Mesenchymal stem cell (in vitro differentiated cells and primary cell): ENCODE measurements around the gene LNX1.

Experiments used
- DNase-seq: peaks from one replicate; pipeline ENCODE4 v3.0.0-alpha.2; 2013
- H2AFZ ChIP-seq: one replicate; pipeline ENCODE4 v1.6.1; 2013; ENCODE audit warnings: low read depth, mild to moderate bottlenecking, control low read depth, inconsistent platforms, low read length, moderate library complexity
- H2AK5ac ChIP-seq: 2 replicates; pipeline ENCODE4 v1.6.1; 2013; ENCODE audit warnings: low read length, moderate library complexity, mild to moderate bottlenecking, inconsistent platforms; ENCODE audit not compliant: severe bottlenecking
- H2BK120ac ChIP-seq: one replicate; pipeline ENCODE4 v1.6.1; 2013; ENCODE audit warnings: low read depth, mild to moderate bottlenecking, inconsistent platforms, low read length, moderate library complexity
- H2BK12ac ChIP-seq, 2 experiments: one replicate each; pipeline ENCODE4 v1.6.1; 2013; ENCODE audit warnings: inconsistent platforms in 2 of 2, low read length in 2 of 2, mild to moderate bottlenecking in 2 of 2, moderate library complexity in 2 of 2, control low read depth in 1 of 2
- H2BK15ac ChIP-seq: one replicate; pipeline ENCODE4 v1.6.1; 2013; ENCODE audit warnings: mild to moderate bottlenecking, low read depth, inconsistent platforms; ENCODE audit not compliant: poor library complexity, severe bottlenecking
- H2BK5ac ChIP-seq: 2 replicates; pipeline ENCODE4 v1.6.1; 2013; ENCODE audit warnings: low read depth, mild to moderate bottlenecking, low read length, control low read depth, inconsistent platforms; ENCODE audit not compliant: poor library complexity, severe bottlenecking
- H3K14ac ChIP-seq, 2 experiments: one replicate each; pipeline ENCODE4 v1.6.1; 2013; ENCODE audit warnings: inconsistent platforms in 2 of 2, low read length in 2 of 2, control low read depth in 1 of 2, mild to moderate bottlenecking in 1 of 2, moderate library complexity in 1 of 2
- H3K18ac ChIP-seq, 2 experiments: one replicate each; pipeline ENCODE4 v1.6.1; 2013; ENCODE audit warnings: inconsistent platforms in 2 of 2, low read length in 2 of 2, control low read depth in 1 of 2, low read depth in 1 of 2, mild to moderate bottlenecking in 1 of 2
- H3K23ac ChIP-seq, 2 experiments: one replicate each; pipeline ENCODE4 v1.6.1; 2013; ENCODE audit warnings: inconsistent platforms in 2 of 2, low read length in 2 of 2, mild to moderate bottlenecking in 2 of 2, moderate library complexity in 2 of 2, control low read depth in 1 of 2
- H3K27ac ChIP-seq: 2 replicates; pipeline ENCODE4 v1.5.1; 2013; ENCODE audit warnings: mild to moderate bottlenecking, moderate library complexity, low read length, control low read depth, inconsistent platforms; ENCODE audit not compliant: poor library complexity, severe bottlenecking
- H3K27me3 ChIP-seq, 2 experiments: 2 replicates each; pipeline versions ENCODE4 v1.6.1 to v1.7.0; 2013; ENCODE audit warnings: low read length in 2 of 2, mild to moderate bottlenecking in 2 of 2, moderate library complexity in 2 of 2, control low read depth in 1 of 2, inconsistent platforms in 1 of 2; ENCODE audit not compliant: control insufficient read depth in 1 of 2, insufficient read depth in 1 of 2
- H3K36me3 ChIP-seq, 2 experiments: 2 replicates each; pipeline versions ENCODE4 v1.6.1 to v1.7.0; 2013; ENCODE audit warnings: low read length in 2 of 2, control low read depth in 1 of 2, inconsistent platforms in 1 of 2, low read depth in 1 of 2, mild to moderate bottlenecking in 1 of 2; ENCODE audit not compliant: insufficient read depth in 2 of 2, control insufficient read depth in 1 of 2
- H3K4ac ChIP-seq, 2 experiments: one replicate each; pipeline ENCODE4 v1.6.1; 2013; ENCODE audit warnings: inconsistent platforms in 2 of 2, low read length in 2 of 2, mild to moderate bottlenecking in 2 of 2, moderate library complexity in 2 of 2, control low read depth in 1 of 2, low read depth in 1 of 2
- H3K4me1 ChIP-seq: 2 replicates; pipeline ENCODE4 v1.6.1; 2013; ENCODE audit warnings: low read depth, low read length, control low read depth; ENCODE audit not compliant: control insufficient read depth, insufficient read depth
- H3K4me2 ChIP-seq: 2 replicates; pipeline ENCODE4 v1.6.1; 2013; ENCODE audit warnings: low read length, mild to moderate bottlenecking, inconsistent platforms; ENCODE audit not compliant: poor library complexity, severe bottlenecking
- H3K4me3 ChIP-seq, 2 experiments: 2 replicates each; pipeline versions ENCODE4 v1.5.1 to v1.7.0; 2013; ENCODE audit warnings: low read length in 2 of 2, mild to moderate bottlenecking in 2 of 2, control low read depth in 1 of 2, low read depth in 1 of 2; ENCODE audit not compliant: insufficient read depth in 1 of 2
- H3K79me1 ChIP-seq: replicated peaks from 2 replicates; pipeline ENCODE4 v1.6.1; 2013; ENCODE audit warnings: mild to moderate bottlenecking, control low read depth, low read length, inconsistent platforms; ENCODE audit not compliant: poor library complexity, severe bottlenecking
- H3K9ac ChIP-seq: 2 replicates; pipeline ENCODE4 v1.7.0; 2013; ENCODE audit warnings: mild to moderate bottlenecking, low read length, moderate library complexity
- H3K9me3 ChIP-seq: 2 replicates; pipeline ENCODE4 v1.7.0; 2013; ENCODE audit warnings: mild to moderate bottlenecking, low read length; ENCODE audit not compliant: control insufficient read depth
- H4K8ac ChIP-seq: one replicate; pipeline ENCODE4 v1.6.1; 2013; ENCODE audit warnings: inconsistent platforms, mild to moderate bottlenecking, low read length, moderate library complexity
- H4K91ac ChIP-seq: one replicate; pipeline ENCODE4 v1.6.1; 2013; ENCODE audit warnings: mild to moderate bottlenecking, low read length, inconsistent platforms
- WGBS: methylation state at CpG from one replicate; pipeline ENCODE4 v1.1.7; 2013; ENCODE audit warnings: mixed read lengths; 5-methylcytosine and 5-hydroxymethylcytosine counted together

Gene LNX1

GRCh38 chr4:53431052-53431451 lies 160.2 kb downstream of the LNX1 start:
- H3K4me1 ChIP-seq, result peaks cover 1% of the 10 kb centered on the region
- WGBS, result 100% methylated on average over 4 of the region's 5 CpGs
- H3K79me1 ChIP-seq, result peaks cover 12% of the 10 kb centered on the region

GRCh38 chr4:53427366-53427765 lies 163.9 kb downstream of the LNX1 start:
- H3K4me2 ChIP-seq, result no peak overlapping the region
- H3K4me3 ChIP-seq, result no peak overlapping the region
- no peak overlapping the region for H3K27ac ChIP-seq
- H2BK5ac ChIP-seq, result no peak overlapping the region
- H3K36me3 ChIP-seq, result peaks cover 8 to 74% of the 10 kb centered on the region in 2 experiments
- H2BK120ac ChIP-seq, result no peak overlapping the region
- no peak overlapping the region for H2BK15ac ChIP-seq
- no peak overlapping the region for H2BK12ac ChIP-seq
- H3K9ac ChIP-seq, result no peak overlapping the region
- H3K27me3 ChIP-seq, result no peaks in the 10 kb centered on the region
- no peak overlapping the region for H4K91ac ChIP-seq
- no peak overlapping the region for H3K23ac ChIP-seq
- peaks cover 9% of the 10 kb centered on the region for H3K79me1 ChIP-seq
- no peaks in the 10 kb centered on the region for H3K9me3 ChIP-seq
- H2AFZ ChIP-seq, result no peak overlapping the region
- no peak for DNase-seq
- H3K4me1 ChIP-seq, result peaks cover 1% of the 10 kb centered on the region
- no peak overlapping the region for H3K18ac ChIP-seq
- no peak overlapping the region for H2AK5ac ChIP-seq
- no peak overlapping the region for H3K14ac ChIP-seq
- no peak overlapping the region for H3K4ac ChIP-seq
- H4K8ac ChIP-seq, result no peak overlapping the region

More at GRCh38 chr4:53431052-53431451, 160.2 kb downstream of the LNX1 start:
- peaks cover 9 to 97% of the 10 kb centered on the region in 2 experiments for H3K36me3 ChIP-seq
- no peaks in the 10 kb centered on the region for H3K9me3 ChIP-seq
- H3K4ac ChIP-seq, result no peak overlapping the region
- no peak overlapping the region for H2AFZ ChIP-seq
- H3K4me3 ChIP-seq, result no peak overlapping the region
- no peak for DNase-seq
- H3K9ac ChIP-seq, result no peak overlapping the region
- H4K8ac ChIP-seq, result no peak overlapping the region
- H3K4me2 ChIP-seq, result no peak overlapping the region
- no peak overlapping the region for H2BK12ac ChIP-seq
- no peak overlapping the region for H2BK120ac ChIP-seq
- no peaks in the 10 kb centered on the region for H3K27me3 ChIP-seq
- H2AK5ac ChIP-seq, result no peak overlapping the region
- H3K23ac ChIP-seq, result no peak overlapping the region
- H3K18ac ChIP-seq, result no peak overlapping the region
- H2BK5ac ChIP-seq, result no peak overlapping the region
- no peak overlapping the region for H4K91ac ChIP-seq
- H3K14ac ChIP-seq, result no peak overlapping the region
- H3K27ac ChIP-seq, result no peak overlapping the region
- H2BK15ac ChIP-seq, result no peak overlapping the region

GRCh38 chr4:53424280-53424679 lies 167.0 kb downstream of the LNX1 start:
- no peaks in the 10 kb centered on the region for H3K27me3 ChIP-seq
- no peak overlapping the region for H3K14ac ChIP-seq
- H2AK5ac ChIP-seq, result no peak overlapping the region
- no peak overlapping the region for H3K4ac ChIP-seq
- peak; percentile 9 for DNase-seq
- no peaks in the 10 kb centered on the region for H3K4me1 ChIP-seq
- no peak overlapping the region for H2BK120ac ChIP-seq
- H3K79me1 ChIP-seq, result peaks cover 10% of the 10 kb centered on the region
- H2BK15ac ChIP-seq, result no peak overlapping the region
- H2BK5ac ChIP-seq, result no peak overlapping the region
- H2BK12ac ChIP-seq, result no peak overlapping the region
- H3K27ac ChIP-seq, result no peak overlapping the region
- no peak overlapping the region for H2AFZ ChIP-seq
- no peak overlapping the region for H4K91ac ChIP-seq
- H3K18ac ChIP-seq, result no peak overlapping the region
- no peak overlapping the region for H3K4me3 ChIP-seq
- H3K9ac ChIP-seq, result no peak overlapping the region
- H3K36me3 ChIP-seq, result peaks cover 5 to 62% of the 10 kb centered on the region in 2 experiments
- no peak overlapping the region for H4K8ac ChIP-seq
- H3K9me3 ChIP-seq, result no peaks in the 10 kb centered on the region
- H3K4me2 ChIP-seq, result no peak overlapping the region
- H3K23ac ChIP-seq, result no peak overlapping the region

DNA sequence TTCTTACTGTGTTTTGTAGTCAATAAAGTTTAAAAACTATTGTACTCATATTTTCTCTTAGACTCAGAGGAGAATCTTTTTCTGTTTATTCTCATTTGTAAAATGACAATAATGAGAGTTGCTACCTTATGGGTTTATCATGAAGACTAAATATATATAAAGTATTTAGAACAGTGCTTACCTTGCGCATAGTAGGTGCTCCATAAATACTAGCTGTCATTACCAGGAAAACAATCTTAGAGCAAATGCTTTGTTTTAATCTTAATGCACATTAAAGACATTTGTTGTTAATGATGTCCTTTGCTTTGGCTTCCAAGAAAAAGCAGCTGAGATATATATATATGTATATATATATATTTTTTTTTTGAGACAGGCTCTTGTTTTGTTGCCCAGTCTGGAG lies 168.9 kb downstream of the LNX1 start:
- H3K9ac ChIP-seq, result no peak overlapping the region
- H4K8ac ChIP-seq, result no peak overlapping the region
- H2BK15ac ChIP-seq, result no peak overlapping the region
- H3K27ac ChIP-seq, result no peak overlapping the region
- H3K14ac ChIP-seq, result no peak overlapping the region
- no peak overlapping the region for H2AFZ ChIP-seq
- WGBS, result no CpG with 5 or more reads among the region's 1 CpG
- no peak for DNase-seq
- no peak overlapping the region for H2BK120ac ChIP-seq
- H3K4ac ChIP-seq, result no peak overlapping the region
- H3K18ac ChIP-seq, result no peak overlapping the region
- H4K91ac ChIP-seq, result no peak overlapping the region
- no peak overlapping the region for H3K4me2 ChIP-seq
- no peaks in the 10 kb centered on the region for H3K4me1 ChIP-seq
- H3K4me3 ChIP-seq, result no peak overlapping the region
- H3K9me3 ChIP-seq, result no peaks in the 10 kb centered on the region
- H2BK12ac ChIP-seq, result no peak overlapping the region
- no peak overlapping the region for H2AK5ac ChIP-seq
- no peak overlapping the region for H3K23ac ChIP-seq
- peaks cover 6 to 61% of the 10 kb centered on the region in 2 experiments for H3K36me3 ChIP-seq
- no peaks in the 10 kb centered on the region for H3K27me3 ChIP-seq
- H2BK5ac ChIP-seq, result no peak overlapping the region
- peaks cover 12% of the 10 kb centered on the region for H3K79me1 ChIP-seq
